ENCODE data around the gene PDIK1L.
"Not testable (repeated sequence)": the region's sequence is repeated elsewhere in the genome, so short reads cannot be mapped to it uniquely, and the experiment has no call there.

The PDIK1L gene

GRCh38 chr1:26090893-26091292 is 20.7 kb upstream of the PDIK1L start:
- no peaks in the 10 kb centered on the region for H3K4me1 ChIP-seq (ENCODE audit: control insufficient read depth, insufficient read depth, low read length)

GRCh38 chr1:26092422-26092821 is 19.2 kb upstream of the PDIK1L start:
- Histone ChIP-seq H3K36me3 (ENCODE audit: control insufficient read depth in 2 of 2, insufficient read depth in 2 of 2, low read length in 2 of 2) (no peaks in the 10 kb centered on the region), H3K4me3 (ENCODE audit: low read length in 2 of 2) (no peak overlapping the region), H3K9ac (ENCODE audit: low read length in 2 of 2) (no peak overlapping the region), H3K27ac (ENCODE audit: low read length) (no peak overlapping the region), H3K4me1 (ENCODE audit: control insufficient read depth, insufficient read depth, low read length) (no peaks in the 10 kb centered on the region), H3K9me3 (ENCODE audit: control insufficient read depth in 2 of 2, low read length in 2 of 2) (no peaks in the 10 kb centered on the region), H3K27me3 (ENCODE audit: control insufficient read depth in 1 of 2, insufficient read depth in 2 of 2, low read length in 2 of 2) (peaks cover 6 to 18% of the 10 kb centered on the region in 2 donors)

More at GRCh38 chr1:26090893-26091292, 20.7 kb upstream of the PDIK1L start:
- Histone ChIP-seq H3K27me3 (ENCODE audit: control insufficient read depth in 1 of 2, insufficient read depth in 2 of 2, low read length in 2 of 2) (peaks cover 6 to 18% of the 10 kb centered on the region in 2 donors), H3K4me3 (ENCODE audit: low read length in 2 of 2) (no peak overlapping the region), H3K27ac (ENCODE audit: low read length) (no peak overlapping the region), H3K9me3 (ENCODE audit: control insufficient read depth in 2 of 2, low read length in 2 of 2) (no peaks in the 10 kb centered on the region), H3K9ac (ENCODE audit: low read length in 2 of 2) (no peak overlapping the region), H3K36me3 (ENCODE audit: control insufficient read depth in 2 of 2, insufficient read depth in 2 of 2, low read length in 2 of 2) (no peaks in the 10 kb centered on the region)

GRCh38 chr1:26093569-26093968 is 18.1 kb upstream of the PDIK1L start:
- peaks cover 6 to 18% of the 10 kb centered on the region in 2 donors for H3K27me3 ChIP-seq (ENCODE audit: control insufficient read depth in 1 of 2, insufficient read depth in 2 of 2, low read length in 2 of 2)
- H3K36me3 ChIP-seq (ENCODE audit: control insufficient read depth in 2 of 2, insufficient read depth in 2 of 2, low read length in 2 of 2); H3K27ac ChIP-seq (ENCODE audit: low read length); H3K9me3 ChIP-seq (ENCODE audit: control insufficient read depth in 2 of 2, low read length in 2 of 2); H3K4me3 ChIP-seq (ENCODE audit: low read length in 2 of 2); H3K9ac ChIP-seq (ENCODE audit: low read length in 2 of 2); H3K4me1 ChIP-seq (ENCODE audit: control insufficient read depth, insufficient read depth, low read length): not testable (repeated sequence)

- Histone ChIP-seq H3K9ac (ENCODE audit: low read length in 2 of 2) (no peak overlapping the region), H3K4me1 (ENCODE audit: control insufficient read depth, insufficient read depth, low read length) (no peaks in the 10 kb centered on the region), H3K27me3 (ENCODE audit: control insufficient read depth in 1 of 2, insufficient read depth in 2 of 2, low read length in 2 of 2) (peaks cover 6 to 18% of the 10 kb centered on the region in 2 donors), H3K9me3 (ENCODE audit: control insufficient read depth in 2 of 2, low read length in 2 of 2) (no peaks in the 10 kb centered on the region), H3K27ac (ENCODE audit: low read length) (no peak overlapping the region), H3K36me3 (ENCODE audit: control insufficient read depth in 2 of 2, insufficient read depth in 2 of 2, low read length in 2 of 2) (no peaks in the 10 kb centered on the region), H3K4me3 (ENCODE audit: low read length in 2 of 2) (no peak overlapping the region)
These were observed 17.5 kb upstream of the PDIK1L start for GRCh38 chr1:26094076-26094669.

- no peaks in the 10 kb centered on the region for H3K9me3 ChIP-seq (ENCODE audit: control insufficient read depth in 2 of 2, low read length in 2 of 2)
- peaks cover 6 to 18% of the 10 kb centered on the region in 2 donors for H3K27me3 ChIP-seq (ENCODE audit: control insufficient read depth in 1 of 2, insufficient read depth in 2 of 2, low read length in 2 of 2)
- H3K36me3 ChIP-seq (ENCODE audit: control insufficient read depth in 2 of 2, insufficient read depth in 2 of 2, low read length in 2 of 2) = no peaks in the 10 kb centered on the region
- no peak overlapping the region for H3K9ac ChIP-seq (ENCODE audit: low read length in 2 of 2)
- no peak overlapping the region for H3K27ac ChIP-seq (ENCODE audit: low read length)
- no peaks in the 10 kb centered on the region for H3K4me1 ChIP-seq (ENCODE audit: control insufficient read depth, insufficient read depth, low read length)
- no peak overlapping the region for H3K4me3 ChIP-seq (ENCODE audit: low read length in 2 of 2)
These were observed 16.8 kb upstream of the PDIK1L start for GRCh38 chr1:26094677-26095383.

- H3K9me3 ChIP-seq (ENCODE audit: control insufficient read depth in 2 of 2, low read length in 2 of 2) = no peaks in the 10 kb centered on the region
- peaks cover 9 to 13% of the 10 kb centered on the region in 2 donors for H3K27me3 ChIP-seq (ENCODE audit: control insufficient read depth in 1 of 2, insufficient read depth in 2 of 2, low read length in 2 of 2)
- no peak overlapping the region for H3K27ac ChIP-seq (ENCODE audit: low read length)
- H3K4me1 ChIP-seq (ENCODE audit: control insufficient read depth, insufficient read depth, low read length) = no peaks in the 10 kb centered on the region
- no peak overlapping the region for H3K4me3 ChIP-seq (ENCODE audit: low read length in 2 of 2)
- H3K36me3 ChIP-seq (ENCODE audit: control insufficient read depth in 2 of 2, insufficient read depth in 2 of 2, low read length in 2 of 2) = no peaks in the 10 kb centered on the region
- H3K9ac ChIP-seq (ENCODE audit: low read length in 2 of 2) = no peak overlapping the region
These were observed 15.2 kb upstream of the PDIK1L start for GRCh38 chr1:26096471-26096870.

GRCh38 chr1:26097696-26098095 is 13.9 kb upstream of the PDIK1L start:
- Histone ChIP-seq H3K4me3 (ENCODE audit: low read length in 2 of 2) (no peak overlapping the region), H3K27ac (ENCODE audit: low read length) (no peak overlapping the region), H3K9ac (ENCODE audit: low read length in 2 of 2) (no peak overlapping the region), H3K4me1 (ENCODE audit: control insufficient read depth, insufficient read depth, low read length) (no peaks in the 10 kb centered on the region), H3K36me3 (ENCODE audit: control insufficient read depth in 2 of 2, insufficient read depth in 2 of 2, low read length in 2 of 2) (no peaks in the 10 kb centered on the region), H3K27me3 (ENCODE audit: control insufficient read depth in 1 of 2, insufficient read depth in 2 of 2, low read length in 2 of 2) (peaks cover 9 to 13% of the 10 kb centered on the region in 2 donors), H3K9me3 (ENCODE audit: control insufficient read depth in 2 of 2, low read length in 2 of 2) (no peaks in the 10 kb centered on the region)

GRCh38 chr1:26098602-26099001 is 13.0 kb upstream of the PDIK1L start:
- no peak overlapping the region for H3K9ac ChIP-seq (ENCODE audit: low read length in 2 of 2)
- no peak overlapping the region for H3K27ac ChIP-seq (ENCODE audit: low read length)
- H3K36me3 ChIP-seq (ENCODE audit: control insufficient read depth in 2 of 2, insufficient read depth in 2 of 2, low read length in 2 of 2) = no peaks in the 10 kb centered on the region
- H3K4me1 ChIP-seq (ENCODE audit: control insufficient read depth, insufficient read depth, low read length) = no peaks in the 10 kb centered on the region
- no peaks in the 10 kb centered on the region for H3K9me3 ChIP-seq (ENCODE audit: control insufficient read depth in 2 of 2, low read length in 2 of 2)
- H3K4me3 ChIP-seq (ENCODE audit: low read length in 2 of 2) = no peak overlapping the region
- peaks cover 9 to 10% of the 10 kb centered on the region in 2 donors for H3K27me3 ChIP-seq (ENCODE audit: control insufficient read depth in 1 of 2, insufficient read depth in 2 of 2, low read length in 2 of 2)

- Histone ChIP-seq H3K27me3 (ENCODE audit: control insufficient read depth in 1 of 2, insufficient read depth in 2 of 2, low read length in 2 of 2) (peaks cover 2 to 6% of the 10 kb centered on the region in 2 donors), H3K9me3 (ENCODE audit: control insufficient read depth in 2 of 2, low read length in 2 of 2) (no peaks in the 10 kb centered on the region), H3K9ac (ENCODE audit: low read length in 2 of 2) (no peak overlapping the region), H3K4me1 (ENCODE audit: control insufficient read depth, insufficient read depth, low read length) (no peaks in the 10 kb centered on the region), H3K4me3 (ENCODE audit: low read length in 2 of 2) (no peak overlapping the region), H3K27ac (ENCODE audit: low read length) (no peak overlapping the region), H3K36me3 (ENCODE audit: control insufficient read depth in 2 of 2, insufficient read depth in 2 of 2, low read length in 2 of 2) (no peaks in the 10 kb centered on the region)
These were observed 11.8 kb upstream of the PDIK1L start for GRCh38 chr1:26099780-26100179.

- not testable (repeated sequence) for H3K27ac ChIP-seq (ENCODE audit: low read length); H3K36me3 ChIP-seq (ENCODE audit: control insufficient read depth in 2 of 2, insufficient read depth in 2 of 2, low read length in 2 of 2); H3K9ac ChIP-seq (ENCODE audit: low read length in 2 of 2)
These were observed 11.4 kb upstream of the PDIK1L start for GRCh38 chr1:26100204-26100603.

GRCh38 chr1:26102119-26102518 is 9.5 kb upstream of the PDIK1L start:
- Histone ChIP-seq H3K9ac (ENCODE audit: low read length in 2 of 2) (no peak overlapping the region), H3K4me3 (ENCODE audit: low read length in 2 of 2) (no peak overlapping the region), H3K4me1 (ENCODE audit: control insufficient read depth, insufficient read depth, low read length) (no peaks in the 10 kb centered on the region), H3K9me3 (ENCODE audit: control insufficient read depth in 2 of 2, low read length in 2 of 2) (no peaks in the 10 kb centered on the region), H3K27ac (ENCODE audit: low read length) (no peak overlapping the region), H3K36me3 (ENCODE audit: control insufficient read depth in 2 of 2, insufficient read depth in 2 of 2, low read length in 2 of 2) (no peaks in the 10 kb centered on the region), H3K27me3 (ENCODE audit: control insufficient read depth in 1 of 2, insufficient read depth in 2 of 2, low read length in 2 of 2) (peaks cover 0 to 2% of the 10 kb centered on the region in 2 donors)

More at GRCh38 chr1:26100204-26100603, 11.4 kb upstream of the PDIK1L start:
- H3K27me3 ChIP-seq (ENCODE audit: control insufficient read depth in 1 of 2, insufficient read depth in 2 of 2, low read length in 2 of 2); H3K9me3 ChIP-seq (ENCODE audit: control insufficient read depth in 2 of 2, low read length in 2 of 2); H3K4me1 ChIP-seq (ENCODE audit: control insufficient read depth, insufficient read depth, low read length); H3K4me3 ChIP-seq (ENCODE audit: low read length in 2 of 2): not testable (repeated sequence)
